T-helper 22 cell (primary cell): Measurements from ENCODE around the gene FAM131C.
"Not testable (repeated sequence)": the region's sequence is repeated elsewhere in the genome, so short reads cannot be mapped to it uniquely, and the experiment has no call there.

ENCODE experiments used
- DNase-seq: peaks from one replicate; pipeline ENCODE4 v3.0.0-alpha.2; 2020; ENCODE audit warnings: low read depth

FAM131C gene, protein sequence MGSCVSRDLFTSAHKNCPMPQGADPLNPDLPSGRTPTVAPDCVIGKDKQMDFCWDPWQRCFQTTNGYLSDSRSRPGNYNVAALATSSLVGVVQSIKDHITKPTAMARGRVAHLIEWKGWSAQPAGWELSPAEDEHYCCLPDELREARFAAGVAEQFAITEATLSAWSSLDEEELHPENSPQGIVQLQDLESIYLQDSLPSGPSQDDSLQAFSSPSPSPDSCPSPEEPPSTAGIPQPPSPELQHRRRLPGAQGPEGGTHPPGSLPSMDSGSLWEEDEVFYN

DNA sequence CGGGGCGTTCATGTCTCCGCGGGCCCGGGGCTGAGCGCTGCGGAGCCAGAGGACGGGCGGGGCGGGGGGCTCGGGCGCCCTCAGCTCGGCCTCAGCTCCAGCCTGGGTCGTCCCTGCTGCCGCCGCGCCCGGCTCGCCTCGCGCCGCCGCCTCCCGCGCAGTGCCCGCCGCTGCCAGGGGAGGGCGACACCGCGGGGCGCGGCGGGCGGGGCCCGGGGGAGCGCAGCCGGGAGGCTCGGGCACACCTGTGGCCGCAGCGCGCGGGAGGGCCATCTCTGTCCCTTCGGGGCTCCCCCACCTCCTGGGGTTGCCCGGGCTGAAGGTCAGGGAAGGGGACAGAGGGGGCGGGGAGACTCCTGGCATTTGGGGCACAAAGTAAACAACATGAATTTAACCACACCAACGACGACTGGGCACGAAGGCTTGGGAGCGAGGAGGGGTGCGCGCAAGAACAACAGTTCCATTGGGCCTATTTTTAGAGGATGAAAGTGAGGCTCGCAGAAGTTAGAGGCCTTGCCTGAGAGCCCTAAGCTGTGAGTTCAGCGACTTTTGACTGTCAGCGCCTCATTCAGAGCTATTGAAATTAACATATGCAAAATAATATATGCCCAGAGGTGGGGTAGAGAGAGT lies at the start of gene FAM131C:
Gene FAM131C, minus strand, starts transcription at position 162 of the 630 bp plus-strand sequence. CDS start 209 bp downstream, outside the sequence.
- DNase-seq, result no peak

DNA sequence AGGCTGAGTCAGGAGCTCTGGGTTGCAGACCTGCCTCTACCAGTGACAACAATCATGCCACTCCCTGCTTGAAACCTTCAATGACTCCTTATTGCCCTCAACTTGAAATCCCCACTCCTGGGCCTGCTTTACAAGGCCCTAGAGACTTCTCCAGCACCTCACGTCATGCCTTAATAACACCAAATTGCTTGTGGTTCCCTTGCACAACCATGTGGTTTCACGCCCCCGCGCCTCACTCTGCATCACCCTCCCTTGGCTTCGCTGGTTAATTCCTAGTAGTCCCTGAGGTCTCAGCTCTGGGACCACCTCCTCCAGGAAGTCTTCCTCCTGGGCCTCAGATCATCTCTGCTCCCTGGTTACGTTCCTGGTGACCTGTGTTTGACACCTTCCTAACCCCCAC lies 49.5 kb upstream of the FAM131C start:
- no peak for DNase-seq

DNA sequence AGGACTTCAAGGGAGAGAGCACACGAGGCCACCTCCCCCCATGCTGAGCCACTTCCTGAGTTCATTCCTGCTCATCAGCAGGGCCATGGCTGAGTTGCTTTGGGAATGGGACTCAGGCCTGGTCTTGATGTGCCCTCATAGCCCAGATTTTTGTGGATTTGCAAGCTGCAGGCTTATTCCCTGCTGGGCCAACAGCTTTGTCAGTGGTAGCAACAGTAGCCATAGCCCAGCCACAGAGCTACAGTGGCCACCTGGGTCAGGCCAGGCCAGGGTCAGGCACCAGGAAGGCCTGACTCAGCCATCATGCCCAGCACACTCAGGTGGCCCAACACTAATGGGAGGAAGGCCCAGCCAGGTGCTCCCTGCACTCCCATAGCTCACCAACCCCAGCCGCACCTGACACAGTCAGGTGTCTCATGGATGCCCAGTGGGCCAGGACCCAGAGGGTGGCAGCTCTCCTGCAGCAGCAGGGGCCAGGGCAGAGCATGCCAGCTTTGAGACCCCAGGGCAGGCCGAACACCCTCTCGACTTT lies 49.0 kb upstream of the FAM131C start:
- no peak for DNase-seq

DNA sequence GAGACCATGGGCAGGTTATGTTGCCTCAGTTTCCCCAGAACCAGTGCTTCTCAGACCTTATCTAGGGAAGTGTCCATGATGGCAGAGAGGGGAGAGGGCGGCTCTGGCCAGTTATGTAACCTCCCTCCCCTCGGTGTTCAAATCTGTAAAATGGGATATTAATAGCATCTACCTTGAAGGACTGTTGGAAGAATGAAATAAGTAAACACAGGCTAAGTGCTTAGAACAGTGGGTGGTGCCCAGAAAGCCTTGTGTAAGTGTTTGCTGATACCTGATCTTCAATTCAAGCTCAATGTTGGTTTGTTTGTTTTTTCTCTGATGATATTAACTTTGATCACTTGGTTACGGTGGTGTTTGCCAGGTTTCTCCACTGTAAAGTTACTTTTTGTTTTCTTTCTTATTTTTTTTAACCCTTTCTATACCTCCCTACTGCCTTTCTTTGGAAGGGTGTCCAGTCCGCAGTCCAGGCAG lies 47.5 kb upstream of the FAM131C start:
- DNase-seq, result no peak

DNA sequence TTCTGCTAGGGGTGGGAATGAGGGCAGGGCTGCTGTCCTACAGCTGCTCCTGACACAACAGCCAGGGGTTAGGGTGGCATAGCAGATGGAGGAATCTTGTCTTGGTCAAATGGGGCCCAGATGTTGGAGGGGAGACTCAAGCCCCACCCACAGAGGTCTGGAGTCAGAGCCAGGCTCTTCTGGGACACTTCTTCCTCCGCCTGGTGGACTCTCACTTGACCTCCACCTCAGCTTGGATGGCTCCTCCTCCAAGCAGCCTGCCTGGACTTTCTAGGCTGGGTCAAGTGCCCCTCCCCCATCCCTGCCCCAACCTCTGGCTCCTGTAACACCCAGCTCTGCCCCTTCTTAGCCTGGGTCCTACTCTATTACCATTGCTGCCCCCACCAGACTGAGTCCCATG lies 47.0 kb upstream of the FAM131C start:
- no peak for DNase-seq

DNA sequence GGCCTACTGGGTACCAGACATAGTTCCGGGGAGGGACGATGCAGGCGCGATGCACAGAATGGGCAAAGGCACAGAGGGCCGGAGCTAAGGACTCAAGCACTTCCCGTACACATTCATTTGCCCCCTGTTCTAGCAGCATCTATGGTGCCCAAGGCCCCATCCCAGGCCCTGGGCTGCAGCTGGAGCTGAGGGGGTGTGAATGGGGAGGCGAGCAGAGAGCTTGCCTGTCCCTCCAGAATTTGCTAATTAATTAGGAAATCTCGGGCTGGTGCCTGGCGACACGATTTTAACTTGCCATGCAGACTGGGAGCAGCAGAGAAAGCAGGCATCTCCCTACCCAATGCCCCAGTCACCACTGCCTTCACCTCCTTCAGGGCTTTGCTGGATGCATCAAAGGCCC lies 46.5 kb upstream of the FAM131C start:
- no peak for DNase-seq

DNA sequence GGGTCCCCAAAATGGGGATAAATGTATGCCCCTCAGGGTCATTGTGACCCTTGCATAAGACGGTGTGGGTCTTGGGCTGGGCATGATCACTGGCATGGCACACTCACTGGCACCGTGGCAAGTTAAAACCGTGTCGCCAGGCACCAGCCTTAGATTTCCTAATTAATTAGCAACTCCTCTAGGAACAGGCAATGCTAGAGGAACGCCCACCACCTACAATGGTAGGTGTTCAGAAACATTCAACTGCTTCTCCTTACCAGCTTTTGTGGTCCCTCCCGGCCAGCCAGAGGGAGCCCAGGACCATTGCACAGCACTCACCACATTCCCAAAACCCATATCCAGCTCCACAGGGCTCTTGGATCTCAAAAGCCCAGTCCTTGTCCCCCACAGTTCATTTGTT lies 46.1 kb upstream of the FAM131C start:
- no peak for DNase-seq

DNA sequence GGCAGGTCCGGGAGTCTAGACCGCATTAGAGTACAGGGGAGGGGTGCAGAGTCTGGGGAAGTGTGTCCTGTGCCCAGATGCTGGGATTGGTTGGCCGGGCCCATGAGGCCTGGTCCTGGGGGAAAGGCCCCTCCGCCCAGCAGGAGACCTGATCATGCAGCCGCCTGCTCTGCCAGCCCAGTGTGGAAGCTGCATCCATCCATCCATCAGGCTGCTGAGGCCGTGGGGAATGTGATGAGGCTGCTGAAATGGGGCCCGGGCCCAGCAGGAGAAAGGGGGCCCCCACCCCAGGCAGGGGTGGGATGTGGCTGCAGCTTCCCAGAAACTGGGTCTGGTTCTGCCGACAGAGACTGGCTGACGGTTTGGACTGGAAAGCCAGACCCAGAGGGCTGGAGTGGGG lies 45.3 kb upstream of the FAM131C start:
- no peak for DNase-seq

DNA sequence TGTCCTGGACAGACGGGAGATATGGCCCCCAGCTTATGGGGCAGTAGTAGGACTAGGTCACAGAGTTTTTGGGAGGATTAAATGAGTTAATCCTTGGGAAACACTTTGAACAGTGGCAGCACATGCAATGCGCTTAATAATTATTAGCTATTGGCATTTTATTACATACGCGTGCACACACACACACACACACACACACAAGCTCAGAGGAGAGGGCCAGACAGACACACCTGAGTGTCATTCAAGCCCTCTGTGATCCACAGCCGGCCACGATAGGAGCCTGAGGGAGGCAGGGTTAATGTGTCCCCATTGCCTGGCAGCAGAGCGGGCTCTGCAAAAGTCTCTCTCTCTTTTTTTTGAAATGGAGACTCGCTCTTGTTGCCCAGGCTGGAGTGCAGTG lies 44.5 kb upstream of the FAM131C start:
- no peak for DNase-seq

DNA sequence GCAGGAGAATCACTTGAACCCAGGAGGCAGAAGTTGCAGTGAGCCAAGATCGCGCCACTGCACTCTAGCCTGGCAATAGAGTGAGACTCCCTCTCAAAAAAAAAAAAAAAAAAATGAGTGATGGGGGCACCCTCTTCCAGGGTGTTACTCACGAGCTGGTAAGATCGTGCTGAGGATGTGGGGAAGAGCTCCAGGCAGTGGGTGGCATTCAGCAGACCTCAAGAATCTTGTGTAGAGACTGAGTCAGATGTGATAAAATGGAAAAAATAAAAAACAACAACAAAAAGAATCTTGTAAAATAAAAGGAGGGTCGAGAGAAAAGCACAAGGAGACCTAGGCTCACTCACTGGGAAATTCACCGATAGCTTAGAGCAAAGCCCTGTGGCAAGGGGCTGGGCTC lies 43.9 kb upstream of the FAM131C start:
- no peak for DNase-seq

DNA sequence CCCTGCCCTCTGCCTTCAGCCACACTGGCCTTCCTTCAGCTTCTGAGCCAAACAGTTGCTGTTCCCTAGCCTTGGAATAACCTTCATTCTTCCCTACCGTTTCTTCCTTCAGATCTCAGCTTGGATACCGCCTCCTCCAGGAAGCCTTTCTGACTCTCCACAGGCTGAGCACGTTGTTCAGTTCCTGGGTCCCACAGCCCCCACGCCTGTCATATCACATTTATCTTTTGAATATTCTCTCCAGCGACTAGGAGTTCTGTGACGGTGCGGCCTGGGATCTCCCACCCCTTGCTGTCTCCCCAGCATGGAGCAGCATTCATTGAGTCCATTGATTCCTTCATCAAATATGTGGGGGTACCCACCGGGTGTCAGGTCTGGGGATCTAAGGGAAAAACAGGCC lies 43.2 kb upstream of the FAM131C start:
- no peak for DNase-seq

DNA sequence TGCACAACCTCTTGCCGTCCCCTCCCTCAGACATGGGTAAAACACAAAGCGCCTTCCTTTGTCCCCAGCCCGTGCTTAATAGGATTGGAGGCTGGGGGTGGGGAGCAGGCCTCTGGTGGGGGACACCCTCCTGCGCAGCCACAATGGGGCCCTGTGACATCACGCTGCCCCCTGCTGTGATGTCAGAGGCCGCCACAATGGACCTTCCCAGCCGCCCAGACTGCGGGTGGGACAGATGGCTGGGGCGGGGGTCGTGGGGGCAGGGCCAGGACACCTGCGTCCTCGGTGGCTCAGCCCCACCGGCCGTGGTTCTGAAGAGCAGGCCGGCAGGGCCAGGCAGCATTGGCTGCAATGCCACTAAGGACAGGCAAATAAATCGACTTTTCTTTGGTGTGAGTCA lies 42.6 kb upstream of the FAM131C start:
- DNase-seq, result no peak

DNA sequence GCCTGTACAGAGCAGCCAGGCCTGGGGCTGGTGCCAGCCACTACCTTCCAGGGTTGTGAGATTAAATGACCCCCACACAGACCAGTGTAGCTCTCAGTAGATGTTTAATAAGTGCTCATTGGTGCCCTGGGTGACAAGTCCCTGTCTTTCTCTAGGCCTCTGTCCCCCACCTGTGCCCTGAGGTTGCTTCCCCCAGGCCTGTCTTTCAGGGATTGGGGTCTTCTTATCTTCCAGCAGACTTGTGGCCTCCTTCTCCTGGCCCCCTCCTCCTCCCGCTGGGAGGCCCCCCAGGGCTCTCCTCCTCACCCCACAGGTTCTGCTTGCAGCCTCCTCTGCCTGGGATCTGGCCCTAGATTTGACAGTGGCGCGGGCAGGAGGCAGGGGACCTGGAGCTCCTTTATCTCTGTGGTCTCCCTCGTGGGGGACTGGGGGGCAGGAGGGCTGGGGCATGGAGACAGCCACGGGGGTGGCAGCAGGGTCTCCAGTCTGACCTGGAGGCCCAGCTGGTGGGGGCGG lies 42.1 kb upstream of the FAM131C start:
- DNase-seq, result no peak

DNA sequence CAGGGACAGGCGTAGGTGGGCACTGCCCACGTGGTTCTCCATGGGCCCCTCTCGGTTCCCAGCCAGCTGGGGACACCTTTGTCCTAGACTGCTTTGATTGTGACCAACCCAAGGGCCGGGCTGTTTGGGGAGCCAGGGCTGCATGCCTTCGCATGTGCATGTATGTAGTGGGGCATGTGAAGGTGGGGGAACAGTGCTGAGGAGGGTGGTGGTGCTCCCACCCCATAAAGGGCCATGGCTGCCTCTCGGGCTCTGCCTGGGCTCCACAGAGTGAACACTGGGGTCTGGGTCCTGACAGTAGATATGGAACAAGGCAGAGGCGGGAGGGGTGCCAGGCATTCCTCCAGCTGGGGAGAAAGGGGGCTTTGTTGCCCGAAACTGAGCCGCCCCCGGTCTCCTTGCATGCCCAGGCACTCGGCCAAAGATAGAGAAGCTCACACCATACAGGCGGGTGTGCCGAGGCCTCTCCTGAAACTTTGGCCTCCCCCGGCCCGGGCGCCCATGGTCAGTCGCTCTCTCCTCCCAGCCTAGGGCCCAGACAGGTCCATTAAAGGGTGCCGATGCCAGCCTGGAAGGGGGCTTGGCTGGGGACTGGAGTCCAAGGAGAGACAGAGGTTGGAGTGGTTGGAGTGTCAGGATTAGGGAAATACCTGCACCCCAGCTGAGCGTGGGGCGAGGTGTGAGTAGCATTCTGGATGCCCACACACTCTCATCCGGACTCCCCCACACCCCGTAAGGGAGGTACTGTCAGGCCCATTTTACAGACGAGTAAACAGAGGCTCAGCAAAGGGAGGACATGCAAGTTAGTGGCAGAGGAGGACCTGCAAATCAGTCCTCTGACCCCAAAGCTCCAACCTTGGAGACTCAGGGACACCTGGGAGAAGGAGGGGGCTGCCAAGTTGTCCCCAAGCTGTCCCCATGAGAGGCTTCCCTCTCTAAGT lies 41.3 kb upstream of the FAM131C start:
- DNase-seq, result no peak

DNA sequence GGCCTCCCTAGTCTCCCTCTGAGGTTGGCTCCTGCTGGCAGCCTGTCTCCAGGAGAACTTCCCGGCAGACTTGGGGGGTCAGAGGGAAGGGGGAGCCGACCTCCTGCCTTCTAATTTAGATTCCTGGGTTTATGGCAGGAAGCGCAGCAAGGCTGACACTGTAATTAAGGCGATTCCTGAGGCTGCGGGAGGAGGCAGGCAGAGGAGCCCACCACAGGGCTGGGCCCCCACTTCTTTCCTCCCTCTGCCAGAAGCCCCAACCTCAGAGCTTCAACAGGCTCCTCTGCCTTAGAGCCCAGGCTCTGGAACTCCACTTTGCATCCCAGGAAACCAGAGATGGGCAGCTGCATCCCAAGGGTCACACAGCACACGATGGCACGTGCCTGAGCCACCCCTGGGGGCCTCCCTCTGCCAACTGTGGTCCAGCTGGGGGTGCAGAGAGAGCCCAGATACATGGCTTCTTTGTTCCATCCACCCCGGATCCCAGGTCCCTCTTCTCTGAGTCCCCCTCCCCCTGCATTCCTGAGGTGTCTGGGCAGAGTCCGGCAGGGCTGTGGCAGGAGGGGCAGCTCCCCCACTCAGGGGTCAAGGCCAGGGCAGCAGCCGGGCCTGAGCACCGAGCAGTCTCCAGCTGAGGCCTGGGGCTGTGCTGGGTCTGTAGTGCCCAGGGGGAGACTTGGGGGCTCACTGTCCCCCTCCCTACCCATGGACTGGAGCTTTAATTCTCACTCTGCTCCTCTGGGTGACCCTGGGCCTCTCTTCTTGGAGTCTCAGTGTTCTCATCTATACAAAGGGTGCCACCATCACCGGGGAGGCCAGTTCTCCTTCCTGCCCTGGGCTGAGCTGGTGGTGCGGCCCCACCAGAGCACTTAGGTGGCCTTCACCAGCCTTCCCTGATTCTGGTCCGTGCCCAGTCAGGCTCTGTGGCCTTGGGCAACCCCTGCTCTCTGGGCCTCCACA lies 39.4 kb upstream of the FAM131C start:
- no peak for DNase-seq

DNA sequence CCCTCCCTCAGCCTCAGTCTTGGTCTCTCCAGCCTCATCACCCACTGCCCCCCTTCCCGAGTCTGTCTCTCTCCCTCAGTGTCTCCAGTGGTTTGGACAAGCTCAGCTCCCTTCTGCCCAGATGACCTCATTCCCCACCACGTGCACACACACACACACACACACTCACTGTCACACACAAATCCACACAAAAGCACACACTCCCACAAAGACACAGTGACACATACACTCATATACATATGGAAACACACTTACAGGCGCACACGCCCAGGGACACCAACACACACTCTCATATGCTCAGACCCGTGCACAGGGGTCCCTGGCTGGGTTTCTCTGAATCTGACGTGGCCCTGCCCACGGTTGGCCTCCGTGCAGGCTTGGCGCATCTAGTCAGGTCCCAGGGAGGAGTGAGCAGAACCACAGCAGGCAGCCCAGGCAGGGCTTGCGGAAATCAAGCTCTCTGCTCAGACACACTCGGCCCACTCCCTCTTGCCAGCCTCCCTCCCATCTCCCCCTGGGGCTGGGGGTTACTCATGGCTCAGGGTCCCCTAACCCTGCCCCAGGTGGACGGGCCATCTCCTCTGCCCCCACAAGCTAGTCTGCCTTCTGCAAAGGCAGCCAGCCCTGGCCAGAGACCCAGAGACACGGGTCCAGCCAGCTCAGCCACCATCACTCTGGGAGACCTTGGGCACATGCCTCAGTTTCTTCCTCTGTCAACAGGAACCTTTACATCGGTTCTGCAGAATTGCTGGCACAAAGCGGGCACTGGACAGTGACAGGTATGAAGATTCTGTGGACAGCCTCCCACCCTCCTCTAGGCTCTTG lies 38.5 kb upstream of the FAM131C start:
- DNase-seq, result no peak

DNA sequence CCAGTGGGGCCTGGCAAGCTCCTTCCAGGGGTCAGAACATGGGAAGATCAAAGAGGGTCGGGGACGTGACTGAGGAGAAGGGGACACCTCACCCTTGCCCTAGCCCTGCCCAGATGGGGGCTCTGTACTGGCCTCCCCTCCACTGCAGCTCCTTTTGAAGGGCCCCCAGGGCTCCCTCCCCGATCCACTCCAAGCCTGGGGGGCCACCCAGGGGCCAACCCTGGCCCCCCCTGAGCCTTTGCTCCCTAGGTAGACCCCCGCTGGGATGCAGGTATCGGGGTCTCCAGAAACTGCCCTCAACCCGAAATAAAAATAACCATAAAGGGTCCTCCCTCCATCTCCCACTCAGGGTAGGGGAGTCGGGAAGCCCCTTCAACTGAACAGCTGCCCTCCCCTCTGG lies 37.4 kb upstream of the FAM131C start:
- no peak for DNase-seq

DNA sequence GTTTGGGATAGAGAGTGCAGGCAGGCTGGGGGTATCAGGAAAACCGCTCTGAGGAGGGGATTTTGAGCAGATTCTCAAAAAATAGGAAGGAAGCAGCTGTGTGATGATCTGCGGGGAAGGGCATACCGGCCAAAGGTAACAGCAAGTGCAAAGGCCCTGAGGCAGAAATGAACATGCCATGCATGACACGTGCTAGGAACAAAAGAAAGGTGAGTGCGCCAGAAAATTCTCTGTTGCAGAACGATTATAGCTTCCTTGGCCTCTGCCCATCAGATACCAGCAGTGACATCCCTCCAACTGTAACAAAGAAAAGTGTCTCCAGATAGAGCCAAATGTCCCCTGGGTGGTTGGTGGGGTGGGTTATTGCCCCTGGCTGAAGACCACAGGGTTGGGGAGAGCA lies 37.0 kb upstream of the FAM131C start:
- no peak for DNase-seq

DNA sequence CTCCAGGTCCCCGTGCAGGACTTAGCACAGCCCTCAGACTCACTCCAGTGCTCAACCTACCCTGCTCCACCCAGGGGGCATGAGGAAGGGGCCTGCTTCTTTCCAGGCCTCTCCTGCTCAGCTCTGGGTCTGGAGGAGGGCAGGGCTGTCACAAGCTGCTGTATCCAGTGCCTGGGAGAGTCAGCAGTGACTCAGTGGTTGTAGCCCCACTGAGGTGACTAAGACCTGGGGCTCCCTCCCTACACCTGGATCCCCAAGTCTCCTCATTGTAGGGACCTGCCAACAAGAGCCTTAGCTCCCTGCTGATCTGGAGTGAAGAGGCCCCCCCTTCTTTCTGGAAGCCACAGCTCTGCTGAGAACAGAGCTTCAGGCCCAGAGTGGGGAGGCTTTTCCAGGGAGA lies 36.1 kb upstream of the FAM131C start:
- no peak for DNase-seq

DNA sequence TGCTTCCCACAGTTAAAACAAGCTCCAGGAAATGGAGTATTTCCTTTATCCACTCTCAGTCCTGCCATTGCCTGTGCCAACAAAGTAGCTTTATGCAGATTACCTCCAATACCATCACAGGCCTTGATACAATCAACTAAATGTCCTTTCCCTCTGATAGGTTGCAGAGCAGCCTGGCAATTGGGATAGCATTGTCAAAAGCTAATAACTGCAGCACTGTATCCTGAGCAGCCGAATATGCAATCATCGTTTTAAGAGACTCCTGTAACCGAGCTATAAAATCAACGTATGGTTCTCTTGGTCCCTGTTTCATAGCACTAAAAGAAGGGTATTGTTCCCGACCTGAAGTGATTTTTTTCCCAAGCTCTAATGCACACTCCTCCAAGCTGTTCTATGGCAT lies 33.6 kb upstream of the FAM131C start:
- not testable (repeated sequence) for DNase-seq
